ENCODE results near the gene SLC35E3. TPM values are rescaled to one million over a fixed set of nuclear protein-coding genes. Genes with fewer than 3 reads are reported as not detected.
A peak's percentile ranks its signal among the peaks of the same experiment; 100 is the strongest.

Gene SLC35E3
- total and polyA plus RNA-seq, 2 donors (not counting 1 experiment from before 2014, with no cell fraction given), result 4.1 to 11.1 TPM

GRCh38 chr12:68792952-68793351 lies 47.0 kb downstream of the SLC35E3 start:
- TF ChIP-seq, protein P1, sequence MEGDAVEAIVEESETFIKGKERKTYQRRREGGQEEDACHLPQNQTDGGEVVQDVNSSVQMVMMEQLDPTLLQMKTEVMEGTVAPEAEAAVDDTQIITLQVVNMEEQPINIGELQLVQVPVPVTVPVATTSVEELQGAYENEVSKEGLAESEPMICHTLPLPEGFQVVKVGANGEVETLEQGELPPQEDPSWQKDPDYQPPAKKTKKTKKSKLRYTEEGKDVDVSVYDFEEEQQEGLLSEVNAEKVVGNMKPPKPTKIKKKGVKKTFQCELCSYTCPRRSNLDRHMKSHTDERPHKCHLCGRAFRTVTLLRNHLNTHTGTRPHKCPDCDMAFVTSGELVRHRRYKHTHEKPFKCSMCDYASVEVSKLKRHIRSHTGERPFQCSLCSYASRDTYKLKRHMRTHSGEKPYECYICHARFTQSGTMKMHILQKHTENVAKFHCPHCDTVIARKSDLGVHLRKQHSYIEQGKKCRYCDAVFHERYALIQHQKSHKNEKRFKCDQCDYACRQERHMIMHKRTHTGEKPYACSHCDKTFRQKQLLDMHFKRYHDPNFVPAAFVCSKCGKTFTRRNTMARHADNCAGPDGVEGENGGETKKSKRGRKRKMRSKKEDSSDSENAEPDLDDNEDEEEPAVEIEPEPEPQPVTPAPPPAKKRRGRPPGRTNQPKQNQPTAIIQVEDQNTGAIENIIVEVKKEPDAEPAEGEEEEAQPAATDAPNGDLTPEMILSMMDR (conservative IDR thresholded peaks at IDR 0.05 in 1 of 2, IDR thresholded peaks at IDR 0.05 in 1 of 2; ENCODE audit: low read depth in 1 of 2, low read length in 2 of 2), result no peak
- TF ChIP-seq EZH2 (IDR thresholded peaks at IDR 0.05; ENCODE audit: low read length, missing control alignments), result no peak
- Histone ChIP-seq H3K36me3 (ENCODE audit: control insufficient read depth, insufficient read depth, low read length) (no peaks in the 10 kb centered on the region), H3K9me3 (ENCODE audit: control insufficient read depth, insufficient read depth, low read depth, low read length) (no peaks in the 10 kb centered on the region), H2AFZ (ENCODE audit: low read length) (no peak overlapping the region), H3K27me3 (ENCODE audit: control insufficient read depth, insufficient read depth, low read length) (no peaks in the 10 kb centered on the region), H3K27ac (ENCODE audit: insufficient read depth, low read length) (no peak overlapping the region), H3K79me2 (ENCODE audit: control insufficient read depth, insufficient read depth, low read length) (no peaks in the 10 kb centered on the region), H4K20me1 (ENCODE audit: control insufficient read depth, extremely low read depth, insufficient read depth, low read length) (no peaks in the 10 kb centered on the region), H3K9ac (ENCODE audit: insufficient read depth, low read length) (no peak overlapping the region), H3K4me2 (ENCODE audit: extremely low read depth, insufficient read depth, low read length) (no peak overlapping the region), H3K4me1 (ENCODE audit: control insufficient read depth, extremely low read depth, insufficient read depth, low read length) (no peaks in the 10 kb centered on the region), H3K4me3 (replicated peaks in 1 of 4; ENCODE audit: control extremely low read depth in 1 of 4, insufficient read depth in 1 of 4, low read depth in 3 of 4, low read length in 4 of 4) (no peak overlapping the region)
- peak in 1 of 2 donors; percentile 48 for DNase-seq (ENCODE audit: low read depth in 2 of 2)

- TF ChIP-seq EZH2 (IDR thresholded peaks at IDR 0.05; ENCODE audit: low read length, missing control alignments), result no peak
- TF ChIP-seq, protein P1 (conservative IDR thresholded peaks at IDR 0.05 in 1 of 2, IDR thresholded peaks at IDR 0.05 in 1 of 2; ENCODE audit: low read depth in 1 of 2, low read length in 2 of 2), result no peak
- no peak overlapping the region for H3K27ac ChIP-seq (ENCODE audit: insufficient read depth, low read length)
- H3K79me2 ChIP-seq (ENCODE audit: control insufficient read depth, insufficient read depth, low read length), result no peaks in the 10 kb centered on the region
- no peaks in the 10 kb centered on the region for H4K20me1 ChIP-seq (ENCODE audit: control insufficient read depth, extremely low read depth, insufficient read depth, low read length)
- no peak overlapping the region for H3K4me2 ChIP-seq (ENCODE audit: extremely low read depth, insufficient read depth, low read length)
- no peak for DNase-seq (ENCODE audit: low read depth in 2 of 2)
- no peak overlapping the region for H3K9ac ChIP-seq (ENCODE audit: insufficient read depth, low read length)
- no peaks in the 10 kb centered on the region for H3K27me3 ChIP-seq (ENCODE audit: control insufficient read depth, insufficient read depth, low read length)
- H3K36me3 ChIP-seq (ENCODE audit: control insufficient read depth, insufficient read depth, low read length), result no peaks in the 10 kb centered on the region
- no peak overlapping the region for H2AFZ ChIP-seq (ENCODE audit: low read length)
- no peaks in the 10 kb centered on the region for H3K4me1 ChIP-seq (ENCODE audit: control insufficient read depth, extremely low read depth, insufficient read depth, low read length)
- no peak overlapping the region for H3K4me3 ChIP-seq (replicated peaks in 1 of 4; ENCODE audit: control extremely low read depth in 1 of 4, insufficient read depth in 1 of 4, low read depth in 3 of 4, low read length in 4 of 4)
- no peaks in the 10 kb centered on the region for H3K9me3 ChIP-seq (ENCODE audit: control insufficient read depth, insufficient read depth, low read depth, low read length)
These were observed 47.5 kb downstream of the SLC35E3 start for GRCh38 chr12:68793436-68793835.

- Histone ChIP-seq H3K79me2 (ENCODE audit: control insufficient read depth, insufficient read depth, low read length) (no peaks in the 10 kb centered on the region), H3K4me2 (ENCODE audit: extremely low read depth, insufficient read depth, low read length) (no peak overlapping the region), H3K27me3 (ENCODE audit: control insufficient read depth, insufficient read depth, low read length) (no peaks in the 10 kb centered on the region), H3K9me3 (ENCODE audit: control insufficient read depth, insufficient read depth, low read depth, low read length) (no peaks in the 10 kb centered on the region), H3K9ac (ENCODE audit: insufficient read depth, low read length) (no peak overlapping the region), H2AFZ (ENCODE audit: low read length) (no peak overlapping the region), H3K27ac (ENCODE audit: insufficient read depth, low read length) (no peak overlapping the region), H3K4me1 (ENCODE audit: control insufficient read depth, extremely low read depth, insufficient read depth, low read length) (no peaks in the 10 kb centered on the region), H4K20me1 (ENCODE audit: control insufficient read depth, extremely low read depth, insufficient read depth, low read length) (no peaks in the 10 kb centered on the region), H3K36me3 (ENCODE audit: control insufficient read depth, insufficient read depth, low read length) (no peaks in the 10 kb centered on the region), H3K4me3 (replicated peaks in 1 of 4; ENCODE audit: control extremely low read depth in 1 of 4, insufficient read depth in 1 of 4, low read depth in 3 of 4, low read length in 4 of 4) (no peak overlapping the region)
- no peak for TF ChIP-seq EZH2 (IDR thresholded peaks at IDR 0.05; ENCODE audit: low read length, missing control alignments)
- TF ChIP-seq, protein P1 (conservative IDR thresholded peaks at IDR 0.05 in 1 of 2, IDR thresholded peaks at IDR 0.05 in 1 of 2; ENCODE audit: low read depth in 1 of 2, low read length in 2 of 2), result no peak
- DNase-seq (ENCODE audit: low read depth in 2 of 2), result no peak
These were observed 48.1 kb downstream of the SLC35E3 start for GRCh38 chr12:68793975-68794652.

Measured in fibroblast of lung (primary cell).